ENCODE data around the gene SDE2.
A peak's percentile ranks its signal among the peaks of the same experiment; 100 is the strongest.
"Not testable (repeated sequence)": the region's sequence is repeated elsewhere in the genome, so short reads cannot be mapped to it uniquely, and the experiment has no call there.

Gene SDE2

DNA sequence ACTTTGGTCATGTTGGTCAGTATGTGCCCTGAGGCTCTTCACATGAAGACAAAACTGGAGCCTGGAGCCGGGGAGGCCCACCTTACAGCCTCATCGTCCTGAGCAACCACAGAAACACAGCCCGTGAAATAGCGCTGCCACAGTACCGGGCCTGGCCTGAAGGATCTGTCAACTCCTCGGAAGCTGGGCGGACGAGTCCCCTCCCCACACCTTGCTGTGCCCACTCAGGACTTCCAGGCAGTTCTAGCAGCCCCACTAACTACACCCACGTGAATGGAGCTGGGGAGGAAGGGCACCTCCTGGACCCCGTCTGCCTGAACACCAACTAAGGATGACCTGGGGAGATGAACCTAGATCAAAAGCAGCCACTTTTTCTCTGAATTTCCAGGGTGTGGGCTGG, 24.7 kb downstream of the SDE2 start:
- no peak for DNase-seq

- no peak for DNase-seq
Observed at GRCh38 chr1:225973158-225973557, 26.0 kb downstream of the SDE2 start.

- no peak for DNase-seq
Observed at GRCh38 chr1:225972344-225973152, 26.6 kb downstream of the SDE2 start.

- not testable (repeated sequence) for DNase-seq
Observed at GRCh38 chr1:225970592-225971157, 28.5 kb downstream of the SDE2 start.

DNA sequence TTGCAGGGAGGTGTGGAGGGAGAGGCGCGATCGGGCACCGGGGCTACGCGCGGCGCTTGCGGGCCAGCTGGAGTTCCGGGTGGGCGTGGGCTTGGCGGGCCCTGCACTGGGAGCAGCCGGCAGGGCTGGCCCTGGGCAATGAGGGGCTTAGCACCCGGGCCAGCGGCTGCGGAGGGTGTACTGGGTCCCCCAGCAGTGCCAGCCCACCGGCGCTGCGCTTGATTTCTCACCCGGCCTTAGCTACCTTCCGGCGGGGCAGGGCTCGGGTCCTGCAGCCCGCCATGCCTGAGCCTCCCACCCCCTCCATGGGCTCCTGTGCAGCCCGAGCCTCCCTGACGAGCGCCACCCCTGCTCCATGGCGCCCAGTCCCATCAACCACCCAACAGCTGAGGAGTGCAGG, 29.4 kb downstream of the SDE2 start:
- DNase-seq, result not testable (repeated sequence)

DNA sequence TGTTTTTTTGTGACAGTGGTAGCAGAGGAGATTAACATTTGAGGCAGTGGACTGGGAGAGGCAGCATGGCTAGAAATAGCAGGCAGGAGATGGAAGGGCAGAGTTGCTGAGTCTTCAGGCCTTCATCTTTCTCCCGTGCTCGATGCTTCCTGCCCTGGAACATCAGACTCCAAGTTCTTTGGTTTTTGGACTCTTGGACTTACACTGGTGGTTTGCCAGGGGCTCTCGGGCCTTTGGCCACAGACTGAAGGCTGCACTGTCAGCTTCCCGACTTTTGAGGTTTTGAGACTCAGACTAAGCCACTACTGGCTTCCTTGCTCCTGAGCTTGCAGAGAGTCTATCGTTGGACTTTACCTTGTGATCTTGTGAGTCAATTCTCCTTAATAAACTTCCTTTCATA, 33.9 kb downstream of the SDE2 start:
- no peak for DNase-seq

DNA sequence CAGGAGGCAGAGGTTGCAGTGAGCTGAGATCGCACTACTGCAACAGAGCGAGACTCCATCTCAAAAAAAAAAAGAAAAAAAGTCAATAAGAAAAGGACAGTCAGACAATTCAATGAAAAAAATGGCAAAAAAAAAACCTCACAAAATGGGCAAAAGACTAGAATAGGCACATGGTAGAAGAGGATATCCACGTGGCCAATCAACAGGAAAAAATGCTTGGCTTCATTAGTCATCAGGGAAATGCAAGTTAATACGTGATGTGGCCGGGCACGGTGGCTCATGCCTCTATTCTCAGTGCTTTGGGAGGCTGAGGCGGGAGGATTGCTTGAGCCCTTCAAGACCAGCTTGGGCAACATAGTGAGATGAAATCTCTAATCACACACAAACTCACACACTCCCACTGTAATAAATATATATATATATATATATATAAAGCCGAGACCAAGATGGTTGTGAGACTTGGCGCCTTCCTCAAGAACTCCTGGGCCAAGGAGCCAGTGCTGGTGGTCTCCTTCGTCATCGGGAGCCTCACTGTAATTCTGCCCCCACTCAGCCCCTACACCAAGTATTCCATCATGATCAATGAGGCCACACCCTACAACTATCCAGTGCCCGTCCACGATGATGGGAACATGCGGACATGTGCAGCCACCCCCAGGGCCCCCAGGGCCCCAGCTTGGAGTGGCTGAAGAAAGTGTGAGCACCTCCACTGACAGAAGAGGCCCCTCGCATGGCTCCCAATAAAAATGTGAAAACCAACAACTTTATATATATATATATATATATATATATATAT, 35.2 kb downstream of the SDE2 start:
- no peak for DNase-seq

- peak; percentile 46 to 49 for DNase-seq
Observed at GRCh38 chr1:225962440-225962975, 36.6 kb downstream of the SDE2 start.

GRCh38 chr1:225961659-225962439, 37.3 kb downstream of the SDE2 start:
- no peak for DNase-seq

- no peak for DNase-seq
Observed at GRCh38 chr1:225958041-225958440, 41.1 kb downstream of the SDE2 start.

DNA sequence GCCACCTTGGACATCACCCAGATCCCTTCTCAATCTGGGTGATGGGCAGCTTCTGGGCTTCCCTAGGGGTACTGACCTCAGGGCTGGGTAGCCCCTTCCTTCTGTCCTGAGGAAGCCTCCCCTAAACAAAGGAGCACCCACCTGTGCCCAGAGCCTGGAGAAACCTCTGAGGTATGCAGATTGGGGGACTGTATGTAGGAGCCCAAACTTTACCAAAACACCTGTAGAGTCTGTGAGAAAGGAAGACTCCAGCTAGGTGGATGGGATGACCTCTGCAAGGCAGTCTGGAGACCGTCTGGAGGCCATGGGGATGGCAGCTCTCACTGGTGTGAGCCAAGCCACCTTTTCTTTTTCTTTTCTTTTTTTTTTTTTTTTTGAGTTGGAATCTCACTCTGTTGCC, 44.4 kb downstream of the SDE2 start:
- no peak for DNase-seq

DNA sequence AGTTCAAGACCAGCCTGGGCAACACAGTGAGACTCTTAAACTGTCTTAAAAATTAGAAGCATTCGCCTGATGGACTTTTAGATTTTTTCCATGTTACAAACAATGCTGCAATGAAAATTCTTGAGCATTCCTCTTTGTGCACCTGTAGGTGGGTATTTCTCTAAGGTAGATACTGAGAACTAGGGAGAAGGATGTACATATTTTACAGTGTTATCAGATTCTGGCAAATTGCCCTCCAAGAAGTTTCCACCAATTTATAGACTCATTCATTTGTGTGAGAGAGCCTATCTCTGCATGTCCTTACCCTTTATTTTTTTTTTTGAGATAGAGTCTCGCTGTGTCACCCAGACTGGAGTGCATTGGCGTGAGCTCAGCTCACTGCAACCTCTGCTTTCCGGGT, 45.8 kb downstream of the SDE2 start:
- no peak for DNase-seq

DNA sequence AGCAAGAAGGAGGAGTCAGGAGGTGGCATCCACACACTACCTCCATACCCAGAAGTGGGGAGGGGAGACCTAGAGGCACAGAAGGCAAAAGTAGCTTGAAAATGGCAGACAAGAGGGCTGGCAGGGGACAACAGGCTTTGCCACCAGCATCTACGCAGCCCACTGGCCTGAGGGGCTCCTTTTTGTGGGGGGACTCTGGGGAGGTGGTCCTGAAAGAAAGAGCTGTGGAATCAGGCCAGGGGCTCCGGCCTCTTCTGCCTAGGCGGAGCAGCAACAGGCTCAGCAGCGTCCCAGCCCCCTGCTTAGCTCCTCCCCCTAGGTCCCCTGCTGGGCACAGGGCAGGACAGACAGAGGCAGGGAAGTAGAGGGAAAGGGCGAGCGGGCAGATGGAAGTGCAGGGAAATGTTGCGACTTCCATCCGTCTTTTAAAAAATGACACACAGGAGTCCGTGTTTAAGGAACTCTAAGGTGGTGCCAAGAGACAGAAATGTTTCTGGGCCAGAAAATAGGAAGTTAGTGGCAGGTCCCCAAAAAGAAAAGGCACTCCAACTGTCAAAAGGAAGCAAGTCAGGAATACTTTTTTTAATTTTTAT, 48.1 kb downstream of the SDE2 start:
- DNase-seq, result no peak

DNA sequence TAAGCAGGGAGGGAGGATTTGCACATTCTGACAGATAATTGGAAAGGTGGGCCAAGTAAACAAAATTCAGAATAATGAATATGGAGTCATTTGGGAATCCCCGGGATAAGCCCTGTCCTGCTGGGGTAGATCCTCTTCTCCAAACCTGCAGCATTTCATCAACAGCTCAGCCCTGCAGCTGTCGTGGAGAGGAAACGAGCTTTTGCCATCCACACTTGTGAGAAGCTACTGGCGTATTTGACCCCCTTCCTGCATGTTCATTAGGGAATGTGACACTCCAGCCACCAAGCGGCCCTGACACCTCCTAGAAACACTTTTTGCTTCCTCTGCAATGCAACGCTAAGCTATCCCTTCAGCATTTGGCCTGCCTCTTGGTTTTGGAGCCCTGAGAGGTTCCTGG, 50.1 kb downstream of the SDE2 start:
- no peak for DNase-seq

DNA sequence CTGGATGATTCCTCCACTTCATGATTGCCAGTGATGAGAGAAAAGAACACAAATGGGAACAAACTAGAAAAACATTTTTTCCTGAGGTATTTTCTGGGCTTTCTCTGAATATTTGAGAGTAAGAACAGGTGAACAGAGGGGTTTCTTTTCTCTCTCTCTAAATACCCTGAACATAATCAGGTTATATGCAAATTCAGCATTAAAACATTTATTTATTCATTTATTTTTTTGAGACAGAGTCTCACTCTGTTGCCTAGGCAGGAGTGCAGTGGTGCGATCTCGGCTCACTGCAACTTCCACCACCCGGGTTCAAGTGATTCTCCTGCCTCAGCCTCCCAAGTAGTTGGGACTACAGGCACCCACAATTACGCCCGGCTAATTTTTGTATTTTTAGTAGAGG, 52.3 kb downstream of the SDE2 start:
- DNase-seq, result no peak

DNA sequence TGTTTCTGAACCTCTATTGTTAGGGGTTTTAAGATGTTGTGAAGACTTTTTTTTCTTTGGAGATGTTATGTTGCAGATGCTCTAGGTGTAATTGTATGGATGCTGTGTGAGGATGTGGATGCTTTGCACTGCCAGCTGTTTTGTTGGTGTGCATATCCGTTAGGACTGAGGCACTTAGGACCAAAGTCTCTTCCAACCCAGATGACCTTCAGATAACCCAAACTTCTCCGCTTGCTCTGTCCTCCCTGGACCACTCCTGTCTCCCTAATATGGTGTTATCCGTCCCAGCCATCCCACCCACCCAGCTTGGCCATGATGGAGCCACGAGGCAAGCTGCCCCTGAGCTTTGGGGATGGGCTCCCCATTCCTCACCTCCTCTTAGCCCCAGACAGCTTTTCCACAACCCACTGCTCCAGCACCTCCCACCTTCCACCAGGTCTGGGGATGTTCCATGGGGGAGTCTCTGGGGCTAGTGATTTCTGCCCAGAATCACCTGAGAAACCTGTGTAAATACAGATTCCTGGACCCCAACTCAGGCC, 53.0 kb downstream of the SDE2 start:
- no peak for DNase-seq

DNA sequence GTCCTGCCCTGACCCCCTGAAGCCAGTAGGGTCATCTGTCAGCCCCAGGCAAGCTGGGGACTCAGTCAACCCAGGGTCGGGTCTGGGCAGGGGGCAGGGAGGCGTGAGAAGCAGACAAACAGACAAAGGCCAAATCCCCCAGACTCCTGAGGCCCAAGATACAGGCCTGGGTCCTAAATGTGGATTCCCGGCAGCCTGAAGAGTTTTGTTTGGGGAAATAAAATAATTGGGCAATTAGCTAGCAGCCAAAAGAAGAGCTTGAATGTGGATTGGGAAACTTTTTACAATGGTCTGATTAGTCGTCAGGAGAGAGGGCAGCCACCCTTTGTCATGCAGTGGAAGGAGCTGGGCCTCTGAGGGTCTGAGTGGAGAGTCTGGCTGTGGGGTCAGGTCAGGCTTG, 53.6 kb downstream of the SDE2 start:
- DNase-seq, result no peak

DNA sequence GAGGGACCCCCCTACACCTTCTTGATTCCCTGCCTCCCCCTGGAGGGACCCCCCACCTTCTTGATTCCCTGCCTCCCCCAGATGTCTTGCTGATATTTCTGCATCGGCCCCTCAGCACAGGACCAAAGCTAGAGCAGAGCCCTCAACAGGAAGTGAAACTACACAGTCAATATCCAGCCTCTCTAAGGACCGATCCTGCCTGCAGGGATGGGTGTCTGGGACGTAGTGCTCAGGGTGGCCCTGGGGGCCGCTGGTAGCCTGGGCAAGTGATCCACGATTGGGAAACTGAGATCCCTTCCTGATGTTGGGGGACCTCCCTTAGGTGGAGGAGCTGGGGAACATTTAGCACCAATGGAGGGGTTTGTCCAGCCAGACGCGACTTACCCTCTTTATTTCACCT, 54.2 kb downstream of the SDE2 start:
- peak; percentile 7 to 31 for DNase-seq

- DNase-seq, result no peak
Observed at GRCh38 chr1:225944387-225944786, 54.8 kb downstream of the SDE2 start.

- no peak for DNase-seq
Observed at GRCh38 chr1:225943582-225943981, 55.6 kb downstream of the SDE2 start.

GRCh38 chr1:225942574-225942973, 56.6 kb downstream of the SDE2 start:
- no peak for DNase-seq

DNA sequence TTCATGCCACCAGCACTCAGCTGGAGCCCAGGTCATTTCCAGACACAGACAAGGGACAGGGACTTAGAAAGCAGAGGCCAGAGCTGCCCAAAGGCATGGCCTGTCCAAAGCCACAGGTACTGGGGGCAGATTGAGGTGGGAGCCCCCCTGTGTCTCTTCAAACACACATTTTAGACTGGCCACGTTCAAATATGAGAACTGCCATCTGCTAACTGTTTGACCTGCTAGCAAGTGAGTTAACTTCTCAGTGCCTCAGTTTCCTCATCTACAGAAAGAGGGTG, 57.3 kb downstream of the SDE2 start:
- DNase-seq, result no peak

Measured in CD4-positive, alpha-beta T cell treated with Interleukin-4 for 1 hour (primary cell).